PC-9 (cell line): ENCODE data around the gene YWHAE. TPM values are rescaled to one million over a fixed set of nuclear protein-coding genes. Genes with fewer than 3 reads are reported as not detected.

ENCODE experiments used
- BruUV-seq: library from RNA; stranded (reverse); fragments of 400-500 nt; replicated peaks from 2 replicates; lab custom pipeline; 2021; lab: Mats Ljungman, UMichigan
- CTCF ChIA-PET: fragments of 300-600 bp; sonication (Branson Sonifier 250); formaldehyde crosslinking; loops from one replicate; lab custom pipeline; 2022; ENCODE audit warnings: antibody characterized with exemption; lab: Charles Lee
- POLR2A ChIA-PET: fragments of 300-600 bp; sonication (Branson Sonifier 250); formaldehyde crosslinking; loops from one replicate; lab custom pipeline; 2022; ENCODE audit warnings: antibody characterized with exemption; ENCODE audit not compliant: unreplicated experiment; lab: Charles Lee
- DNase-seq, 2 experiments: peaks; one replicate each; pipeline versions ENCODE4 v3.0.0 to v3.0.0-alpha.2; 2015 to 2022; ENCODE audit warnings: mixed read lengths in 1 of 2
- H2AFZ ChIP-seq: fragments of 200-600 bp; sonication (generic); 2 replicates; pipeline ENCODE4 v1.8.1; 2017; ENCODE audit warnings: antibody characterized with exemption
- H3F3A ChIP-seq: fragments of 200-600 bp; sonication (generic); 2 replicates; pipeline ENCODE4 v1.8.1; 2017; ENCODE audit warnings: antibody characterized with exemption, mild to moderate bottlenecking, low read depth; ENCODE audit not compliant: insufficient read depth
- H3K27ac ChIP-seq: fragments of 200-600 bp; sonication (generic); 2 replicates; pipeline ENCODE4 v1.6.1; 2016; ENCODE audit warnings: mixed run types
- H3K27me3 ChIP-seq: fragments of 200-600 bp; sonication (generic); 2 replicates; pipeline ENCODE4 v1.6.1; 2016; ENCODE audit warnings: low read depth, mixed run types; ENCODE audit not compliant: insufficient read depth
- H3K36me3 ChIP-seq: fragments of 200-600 bp; sonication (generic); 2 replicates; pipeline ENCODE4 v1.6.1; 2016; ENCODE audit warnings: low read depth, mixed run types
- H3K4me1 ChIP-seq: fragments of 200-600 bp; sonication (generic); replicated peaks from 2 replicates; pipeline ENCODE4 v1.6.1; 2016; ENCODE audit warnings: mixed run types; ENCODE audit not compliant: insufficient read depth
- H3K4me2 ChIP-seq: fragments of 200-600 bp; sonication (generic); 2 replicates; pipeline ENCODE4 v1.6.1; 2017; ENCODE audit warnings: mixed run types
- H3K4me3 ChIP-seq: fragments of 200-600 bp; sonication (generic); 2 replicates; pipeline ENCODE4 v1.6.1; 2016; ENCODE audit warnings: mixed run types
- H3K79me2 ChIP-seq: fragments of 200-600 bp; sonication (generic); 2 replicates; pipeline ENCODE4 v1.6.1; 2017; ENCODE audit warnings: low read depth, mixed run types
- H3K9me2 ChIP-seq: fragments of 200-600 bp; sonication (generic); 2 replicates; pipeline ENCODE4 v1.8.1; 2017; ENCODE audit warnings: mild to moderate bottlenecking; ENCODE audit not compliant: insufficient read depth
- H3K9me3 ChIP-seq: fragments of 200-600 bp; sonication (generic); 2 replicates; pipeline ENCODE4 v1.8.1; 2016; ENCODE audit warnings: low read depth; ENCODE audit not compliant: insufficient read depth
- H4K20me1 ChIP-seq: fragments of 200-600 bp; sonication (generic); 2 replicates; pipeline ENCODE4 v1.8.1; 2017; ENCODE audit not compliant: insufficient read depth
- EZH2 ChIP-seq: fragments of 200-600 bp; sonication (generic); IDR thresholded peaks from 2 replicates; pipeline ENCODE4 v1.8.0; 2017; ENCODE audit warnings: antibody characterized with exemption, low read depth
- intact Hi-C: fragments of 100-400 bp; cut with micrococcal nuclease; formaldehyde crosslinking; loops from one replicate; pipeline ENCODE4 v1.10.0; 2022; ENCODE audit not compliant: unreplicated experiment
- total RNA-seq: library from RNA; stranded (reverse); gene quantifications from 2 replicates; pipeline ENCODE4 v1.2.3, GENCODE V29; 2021
- TF ChIP-seq, protein P1 (sequence below): fragments of 200-600 bp; sonication (generic); conservative IDR thresholded peaks from 2 replicates; pipeline ENCODE4 v1.6.1; 2017; ENCODE audit warnings: mixed run types, antibody characterized with exemption, mild to moderate bottlenecking, moderate library complexity

YWHAE gene
- total RNA-seq, 1 experiment from 2014 or later: 1,140 TPM

DNA sequence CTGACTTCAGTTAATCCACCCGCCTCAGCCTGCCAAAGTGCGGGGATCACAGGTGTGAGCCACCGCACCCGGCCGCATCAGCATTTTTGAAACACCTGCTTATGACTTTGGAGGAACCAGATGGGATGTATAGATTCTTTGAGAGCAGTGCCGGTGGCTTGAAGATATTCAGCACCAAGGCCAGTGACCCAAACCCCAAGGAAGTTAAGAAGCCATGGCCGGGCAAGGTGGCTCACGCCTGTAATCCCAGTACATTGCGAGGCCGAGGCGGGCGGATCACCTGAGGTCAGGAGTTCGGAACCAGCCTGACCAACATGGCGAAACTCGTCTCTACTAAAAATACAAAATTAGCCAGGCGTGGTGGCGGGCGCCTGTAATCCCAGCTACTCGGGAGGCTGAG is 76.7 kb downstream of the YWHAE start:
- Histone ChIP-seq H3K4me3 (no peak overlapping the region), H3F3A (no peaks in the 10 kb centered on the region), H3K9me3 (no peaks in the 10 kb centered on the region), H2AFZ (no peak overlapping the region), H3K27me3 (peaks cover 57% of the 10 kb centered on the region), H3K9me2 (no peaks in the 10 kb centered on the region), H3K79me2 (no peaks in the 10 kb centered on the region), H3K4me1 (no peaks in the 10 kb centered on the region), H3K36me3 (no peaks in the 10 kb centered on the region), H3K27ac (no peak overlapping the region), H3K4me2 (no peak overlapping the region), H4K20me1 (peaks cover 3% of the 10 kb centered on the region; the same call in 1 of the 2 replicates)
- CTCF ChIA-PET: no interaction called here
- TF ChIP-seq, protein P1, sequence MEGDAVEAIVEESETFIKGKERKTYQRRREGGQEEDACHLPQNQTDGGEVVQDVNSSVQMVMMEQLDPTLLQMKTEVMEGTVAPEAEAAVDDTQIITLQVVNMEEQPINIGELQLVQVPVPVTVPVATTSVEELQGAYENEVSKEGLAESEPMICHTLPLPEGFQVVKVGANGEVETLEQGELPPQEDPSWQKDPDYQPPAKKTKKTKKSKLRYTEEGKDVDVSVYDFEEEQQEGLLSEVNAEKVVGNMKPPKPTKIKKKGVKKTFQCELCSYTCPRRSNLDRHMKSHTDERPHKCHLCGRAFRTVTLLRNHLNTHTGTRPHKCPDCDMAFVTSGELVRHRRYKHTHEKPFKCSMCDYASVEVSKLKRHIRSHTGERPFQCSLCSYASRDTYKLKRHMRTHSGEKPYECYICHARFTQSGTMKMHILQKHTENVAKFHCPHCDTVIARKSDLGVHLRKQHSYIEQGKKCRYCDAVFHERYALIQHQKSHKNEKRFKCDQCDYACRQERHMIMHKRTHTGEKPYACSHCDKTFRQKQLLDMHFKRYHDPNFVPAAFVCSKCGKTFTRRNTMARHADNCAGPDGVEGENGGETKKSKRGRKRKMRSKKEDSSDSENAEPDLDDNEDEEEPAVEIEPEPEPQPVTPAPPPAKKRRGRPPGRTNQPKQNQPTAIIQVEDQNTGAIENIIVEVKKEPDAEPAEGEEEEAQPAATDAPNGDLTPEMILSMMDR: no peak
- no peak for TF ChIP-seq EZH2
- DNase-seq: no peak
- intact Hi-C loops: no loop called here
- no TSS peak for BruUV-seq
- POLR2A ChIA-PET: no interaction called here

DNA sequence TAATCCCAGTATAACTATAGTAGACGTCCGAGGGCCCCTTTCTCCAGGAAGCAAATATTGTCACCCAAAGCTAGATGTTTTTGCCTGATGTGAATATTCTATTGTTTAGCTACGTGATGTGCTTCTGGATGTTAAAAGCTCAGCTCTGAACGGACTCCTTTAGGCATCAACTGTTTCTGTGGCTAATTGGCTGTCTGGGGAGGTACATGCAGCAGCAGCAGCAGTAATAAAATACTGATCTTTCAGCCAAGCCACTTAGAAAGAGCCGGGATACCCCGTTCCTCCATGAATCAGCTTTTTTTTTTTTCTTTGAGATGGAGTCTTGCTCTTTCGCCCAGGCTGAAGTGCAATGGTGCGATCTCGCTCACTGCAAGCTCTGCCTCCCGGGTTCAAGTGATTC is 77.5 kb downstream of the YWHAE start:
- DNase-seq: no peak
- H3K27ac ChIP-seq: no peak overlapping the region
- H3K27me3 ChIP-seq: peaks cover 56% of the 10 kb centered on the region
- no peak overlapping the region for H3K4me3 ChIP-seq
- no peak for TF ChIP-seq EZH2
- TF ChIP-seq, protein P1: no peak
- H3K9me2 ChIP-seq: no peaks in the 10 kb centered on the region
- no peaks in the 10 kb centered on the region for H3F3A ChIP-seq
- no peak overlapping the region for H3K4me2 ChIP-seq
- ChIA-PET CTCF (interaction anchor here (0.8 kb wide), 1 partner anchor 9 kb away, joined by 6 read pairs; no protein-coding TSS in a partner anchor), POLR2A (no interaction called here)
- intact Hi-C loops: no loop called here
- H3K9me3 ChIP-seq: no peaks in the 10 kb centered on the region
- H4K20me1 ChIP-seq: peaks cover 3% of the 10 kb centered on the region; the same call in 1 of the 2 replicates
- no peaks in the 10 kb centered on the region for H3K79me2 ChIP-seq
- no peak overlapping the region for H2AFZ ChIP-seq
- no peaks in the 10 kb centered on the region for H3K4me1 ChIP-seq
- BruUV-seq: no TSS peak
- H3K36me3 ChIP-seq: no peaks in the 10 kb centered on the region

DNA sequence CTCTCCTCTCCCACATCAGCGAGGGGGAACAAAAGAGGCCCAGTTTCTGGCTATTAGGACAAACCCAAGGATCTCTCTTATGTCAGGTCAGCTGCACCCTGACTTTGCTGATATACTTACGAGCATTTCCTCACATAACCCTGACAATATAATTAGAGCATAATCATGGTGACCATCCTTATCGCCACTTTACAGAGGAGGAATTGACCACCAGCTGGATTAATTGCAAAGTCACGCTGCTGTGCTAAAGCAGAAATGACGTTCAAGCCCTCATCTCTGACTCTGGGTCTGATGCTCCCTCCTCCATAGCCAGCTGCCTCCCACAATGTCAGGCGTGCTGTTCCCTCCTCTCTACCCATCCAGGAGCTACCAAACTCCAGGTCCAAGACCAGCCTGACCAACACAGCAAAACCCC is 78.0 kb downstream of the YWHAE start:
- Histone ChIP-seq H3K27ac (no peak overlapping the region), H3K27me3 (peaks cover 56% of the 10 kb centered on the region), H3F3A (peaks cover 3% of the 10 kb centered on the region), H3K79me2 (no peaks in the 10 kb centered on the region), H2AFZ (no peak overlapping the region), H3K4me2 (no peak overlapping the region), H3K4me3 (no peak overlapping the region), H3K4me1 (no peaks in the 10 kb centered on the region), H3K9me3 (no peaks in the 10 kb centered on the region), H3K9me2 (no peaks in the 10 kb centered on the region), H3K36me3 (no peaks in the 10 kb centered on the region), H4K20me1 (peaks cover 3% of the 10 kb centered on the region; the same call in 1 of the 2 replicates)
- ChIA-PET CTCF (interaction anchor here (0.8 kb wide), 1 partner anchor 10 kb away, joined by 6 read pairs; no protein-coding TSS in a partner anchor), POLR2A (no interaction called here)
- no TSS peak for BruUV-seq
- TF ChIP-seq EZH2: no peak
- TF ChIP-seq, protein P1: no peak
- intact Hi-C loops: no loop called here
- no peak for DNase-seq
